A673 (cell line): ENCODE data around the gene EFCAB14.

ENCODE experiments used
- CTCF ChIP-seq: fragments of 300-800, 200-600 bp; sonication (generic); conservative IDR thresholded peaks from 2 replicates; pipeline ENCODE4 v1.5.1; 2017; ENCODE audit warnings: low read depth, mild to moderate bottlenecking, antibody characterized with exemption, low read length, moderate library complexity, mixed read lengths
- EZH2 ChIP-seq: fragments of 200-600 bp; sonication (generic); IDR thresholded peaks from 2 replicates; pipeline ENCODE4 v1.6.1; 2017; ENCODE audit warnings: borderline replicate concordance, low read depth, mild to moderate bottlenecking, mixed read lengths, antibody characterized with exemption, low read length; ENCODE audit not compliant: poor library complexity, severe bottlenecking

GRCh38 chr1:46639547-46639946 is 79.4 kb downstream of the EFCAB14 start:
- TF ChIP-seq CTCF = no peak
- no peak for TF ChIP-seq EZH2
